Measurements from ENCODE around the gene SPOUT1.

The SPOUT1 gene

GRCh38 chr9:128771745-128772519 is 57.7 kb downstream of the SPOUT1 start, which contains the start of gene ZER1:
TSS of gene ZER1 (minus strand) at chr9:128771927. CDS start at chr9:128755565, 16,362 bp downstream.
- DNase-seq (ENCODE audit: low spot score): peak; percentile 90

DNA sequence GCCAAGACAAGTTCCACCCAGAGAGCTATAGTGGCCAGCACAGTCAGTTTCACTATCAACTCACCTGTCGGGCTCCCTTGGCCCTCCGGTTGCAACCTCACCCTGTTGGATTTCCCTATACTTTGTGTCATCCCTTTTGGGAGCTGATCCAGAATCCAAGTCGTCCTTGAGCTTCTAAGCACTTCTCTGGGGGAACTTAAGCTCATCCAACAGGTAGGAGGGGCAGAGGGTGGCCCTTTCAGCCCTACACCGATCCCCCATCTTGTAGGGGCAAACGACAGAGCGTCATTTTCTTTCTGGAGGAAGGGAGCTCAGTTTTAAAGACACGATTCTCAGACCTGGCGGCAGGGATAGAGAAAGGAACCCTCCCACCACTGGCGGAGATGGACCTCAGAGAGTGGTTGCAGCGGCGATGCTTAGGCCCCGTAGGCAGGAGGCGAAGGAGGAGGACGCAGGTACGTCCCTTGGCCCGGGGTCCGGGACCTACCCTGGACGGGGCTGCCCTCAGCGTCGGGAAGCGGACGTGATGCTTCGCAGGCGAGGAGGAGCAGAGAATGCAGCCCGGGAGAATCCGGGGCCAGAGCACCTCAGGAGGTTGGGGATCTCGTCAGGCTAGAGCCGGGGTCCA is 58.4 kb downstream of the SPOUT1 start:
- DNase-seq (ENCODE audit: low spot score): no peak

GRCh38 chr9:128770286-128771030 is 59.1 kb downstream of the SPOUT1 start:
- no peak for DNase-seq (ENCODE audit: low spot score)

All from globus pallidus (tissue), 1 donor.